Liver (tissue), 9 donors: Measurements from ENCODE around the gene TMEM182. TPM values are rescaled to one million over a fixed set of nuclear protein-coding genes. Genes with fewer than 3 reads are reported as not detected.

Experiments used
- DNase-seq: peaks from one replicate; pipeline ENCODE4 v3.0.0-alpha.2; 2017; ENCODE audit warnings: low spot score
- H3K27ac ChIP-seq, 2 donors: one replicate each; pipeline ENCODE4 v1.7.0; 2013; ENCODE audit warnings: inconsistent platforms in 2 of 2, low read length in 2 of 2, control low read depth in 1 of 2, low read depth in 1 of 2, mild to moderate bottlenecking in 1 of 2
- H3K27me3 ChIP-seq, 4 donors: one replicate each; pipeline versions ENCODE4 v1.6.1 to v1.7.0; 2013; ENCODE audit warnings: low read length in 3 of 4, inconsistent platforms in 1 of 4, mild to moderate bottlenecking in 1 of 4, moderate library complexity in 1 of 4; ENCODE audit not compliant: control insufficient read depth in 4 of 4, insufficient read depth in 4 of 4
- H3K36me3 ChIP-seq, 4 donors: one replicate each; pipeline versions ENCODE4 v1.6.1 to v1.7.0; 2013; ENCODE audit warnings: low read length in 3 of 4, mild to moderate bottlenecking in 3 of 4, low read depth in 1 of 4, moderate library complexity in 1 of 4; ENCODE audit not compliant: control insufficient read depth in 4 of 4, insufficient read depth in 3 of 4
- H3K4me1 ChIP-seq, 4 donors: one replicate each; pipeline versions ENCODE4 v1.6.1 to v1.7.0; 2013; ENCODE audit warnings: low read length in 3 of 4, mild to moderate bottlenecking in 3 of 4, moderate library complexity in 1 of 4; ENCODE audit not compliant: control insufficient read depth in 4 of 4, insufficient read depth in 4 of 4
- H3K4me3 ChIP-seq, 3 donors: one replicate each; pipeline versions ENCODE4 v1.6.1 to v1.7.0; 2013; ENCODE audit warnings: low read length in 3 of 3, control low read depth in 1 of 3, low read depth in 1 of 3, mild to moderate bottlenecking in 1 of 3
- H3K9ac ChIP-seq, 2 donors: one replicate each; pipeline ENCODE4 v1.7.0; 2013; ENCODE audit warnings: low read length in 2 of 2, mild to moderate bottlenecking in 2 of 2, moderate library complexity in 2 of 2, control low read depth in 1 of 2, low read depth in 1 of 2
- H3K9me3 ChIP-seq, 4 donors: one replicate each; pipeline versions ENCODE4 v1.6.1 to v1.7.0; 2013; ENCODE audit warnings: low read length in 3 of 4; ENCODE audit not compliant: control insufficient read depth in 4 of 4
- FOXA1 ChIP-seq: IDR thresholded peaks from 2 replicates; pipeline ENCODE4 v1.6.1; 2016; ENCODE audit warnings: antibody characterized with exemption
- FOXA2 ChIP-seq: IDR thresholded peaks from 2 replicates; pipeline ENCODE4 v1.6.1; 2016; ENCODE audit warnings: antibody characterized with exemption
- GABPA ChIP-seq, 2 donors: IDR thresholded peaks in 1 of 2; conservative IDR thresholded peaks in 1 of 2; 2 replicates each; pipeline ENCODE4 v1.6.1; 2016; ENCODE audit warnings: antibody characterized with exemption in 2 of 2, mild to moderate bottlenecking in 1 of 2, moderate library complexity in 1 of 2
- HNF4A ChIP-seq, 2 donors: conservative IDR thresholded peaks; 2 replicates each; pipeline ENCODE4 v1.6.1; 2016; ENCODE audit warnings: antibody characterized with exemption in 2 of 2, mild to moderate bottlenecking in 2 of 2
- HNF4G ChIP-seq: IDR thresholded peaks from 2 replicates; pipeline ENCODE4 v1.6.1; 2016; ENCODE audit warnings: antibody characterized with exemption
- JUND ChIP-seq, 2 donors: IDR thresholded peaks; 2 replicates each; pipeline ENCODE4 v1.6.1; 2016; ENCODE audit warnings: antibody characterized with exemption in 2 of 2
- NR2F2 ChIP-seq: IDR thresholded peaks from 2 replicates; pipeline ENCODE4 v1.6.1; 2016; ENCODE audit warnings: antibody characterized with exemption
- RAD21 ChIP-seq, 2 donors: IDR thresholded peaks; 2 replicates each; pipeline ENCODE4 v1.6.1; 2016; ENCODE audit warnings: antibody characterized with exemption in 2 of 2, mild to moderate bottlenecking in 2 of 2
- RXRA ChIP-seq, 2 donors: IDR thresholded peaks; 2 replicates each; pipeline ENCODE4 v1.6.1; 2017 to 2018; ENCODE audit warnings: antibody characterized with exemption in 2 of 2, mild to moderate bottlenecking in 1 of 2
- SP1 ChIP-seq: IDR thresholded peaks from 2 replicates; pipeline ENCODE4 v1.6.1; 2018; ENCODE audit warnings: antibody characterized with exemption, mild to moderate bottlenecking
- TAF1 ChIP-seq: conservative IDR thresholded peaks from 2 replicates; pipeline ENCODE4 v1.6.1; 2016; ENCODE audit warnings: antibody characterized with exemption, mild to moderate bottlenecking
- YY1 ChIP-seq: IDR thresholded peaks from 2 replicates; pipeline ENCODE4 v1.6.1; 2016; ENCODE audit warnings: antibody characterized with exemption, mild to moderate bottlenecking
- WGBS: extraction: QIAGEN DNeasy Blood & Tissue Kit; methylation state at CpG from one replicate; pipeline ENCODE4 v1.1.7; 2013; 5-methylcytosine and 5-hydroxymethylcytosine counted together
- polyA plus RNA-seq, 2 donors: library from polyadenylated mRNA; stranded (reverse) in 1 of 2; unstranded in 1 of 2; fragments of 200-250 nt in 1 of 2; fragments of >200 nt in 1 of 2; fragmentation: Nextera tagmentation in 1 of 2; extraction: Ambion mirVana in 1 of 2; gene quantifications; one replicate each; pipeline versions ENCODE4 v1.2.1 to v1.2.3, GENCODE V29; 2013 to 2015
- total RNA-seq, 2 donors: library from RNA; depleted of rRNA; stranded (reverse); fragments of >200 nt; gene quantifications; one replicate each; pipeline ENCODE4 v1.2.3, GENCODE V29; 2014
- TF ChIP-seq, protein P1 (sequence below): IDR thresholded peaks from 2 replicates; pipeline ENCODE4 v1.6.1; 2016; ENCODE audit warnings: antibody characterized with exemption, mild to moderate bottlenecking
- TF ChIP-seq, protein P2 (sequence below): IDR thresholded peaks from 2 replicates; pipeline ENCODE4 v1.6.1; 2016; ENCODE audit warnings: antibody characterized with exemption
- TF ChIP-seq, protein P3 (sequence below): IDR thresholded peaks from 2 replicates; pipeline ENCODE4 v1.6.1; 2016; ENCODE audit warnings: antibody characterized with exemption
- TF ChIP-seq, protein P4 (sequence below): IDR thresholded peaks from 2 replicates; pipeline ENCODE4 v1.6.1; 2016; ENCODE audit warnings: antibody characterized with exemption
- donor health status: healthy.
- donor health status: healthy.
- donor health status: healthy.
- donor health status: healthy.
- donor health status: healthy.

The TMEM182 gene
- total and polyA plus RNA-seq, 4 donors, result 2.8 to 12.5 (median 5.1) TPM

DNA sequence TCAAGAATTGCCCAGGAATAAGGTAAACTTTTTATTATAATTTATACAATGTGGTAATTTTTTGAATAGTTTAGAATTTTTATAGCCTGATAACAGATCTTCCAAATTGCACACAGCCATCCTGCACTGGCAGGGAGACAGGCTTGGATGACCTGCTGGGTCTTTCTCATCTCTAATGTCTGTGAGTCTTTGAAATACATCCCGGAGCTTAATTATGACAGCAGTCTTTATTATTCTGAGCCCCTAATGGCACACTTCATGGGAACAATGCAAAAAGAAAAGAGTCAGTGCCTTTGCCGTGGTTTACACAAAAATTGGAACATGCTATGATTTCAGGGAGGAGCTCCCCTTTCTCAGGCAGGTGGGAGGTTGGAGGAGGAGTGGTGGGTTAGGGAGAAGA, 71.0 kb downstream of the TMEM182 start:
- Histone ChIP-seq H3K9ac (no peak overlapping the region), H3K27ac (no peak overlapping the region), H3K27me3 (no peaks in the 10 kb centered on the region), H3K9me3 (no peaks in the 10 kb centered on the region), H3K4me1 (no peaks in the 10 kb centered on the region), H3K36me3 (no peaks in the 10 kb centered on the region), H3K4me3 (no peak overlapping the region)
- 85% methylated on average over 2 of the region's 2 CpGs for WGBS
- no peak for TF ChIP-seq JUND (IDR thresholded peaks at IDR 0.05)
- no peak for TF ChIP-seq RAD21 (IDR thresholded peaks at IDR 0.05)
- no peak for DNase-seq

DNA sequence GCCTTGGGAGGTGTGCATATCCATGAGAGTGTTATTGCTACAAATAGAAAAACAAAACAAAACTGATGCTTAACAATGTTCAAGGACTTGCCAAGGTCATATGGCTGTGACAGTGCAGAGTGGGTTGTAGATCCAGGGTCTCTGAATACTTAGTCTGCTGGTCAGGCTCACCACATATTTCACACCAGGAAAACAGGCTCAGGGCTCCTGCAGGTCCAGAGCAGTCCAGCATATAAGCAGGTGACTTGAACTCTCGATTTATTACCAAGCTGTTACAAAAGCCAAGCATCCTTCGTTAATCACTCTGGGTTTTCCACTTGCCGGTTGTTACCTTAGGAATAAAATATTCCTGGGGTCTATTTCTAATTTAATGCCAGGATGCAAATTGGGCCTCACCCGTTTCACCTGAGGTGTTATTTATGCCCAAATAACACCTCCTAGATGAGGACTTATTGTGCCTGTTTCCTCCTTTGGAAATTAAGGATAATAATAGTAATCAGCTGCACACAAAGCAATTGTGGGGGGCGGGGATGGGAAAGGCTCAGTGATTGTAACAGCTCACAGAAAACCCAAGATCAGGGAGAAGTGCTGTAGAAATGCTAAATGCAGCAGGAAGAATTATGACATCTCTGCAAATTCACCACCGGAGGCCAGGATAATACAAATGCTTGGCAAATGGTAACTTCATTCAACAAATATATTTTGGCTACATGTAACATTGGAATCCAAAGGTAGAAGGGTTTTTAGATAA, 72.9 kb downstream of the TMEM182 start:
- Histone ChIP-seq H3K4me3 (no peak overlapping the region), H3K36me3 (no peaks in the 10 kb centered on the region), H3K9ac (no peak overlapping the region), H3K27ac (no peak overlapping the region), H3K4me1 (no peaks in the 10 kb centered on the region), H3K9me3 (no peaks in the 10 kb centered on the region), H3K27me3 (no peaks in the 10 kb centered on the region)
- no peak for TF ChIP-seq YY1
- TF ChIP-seq SP1, result no peak
- no peak for TF ChIP-seq TAF1
- TF ChIP-seq, protein P1, sequence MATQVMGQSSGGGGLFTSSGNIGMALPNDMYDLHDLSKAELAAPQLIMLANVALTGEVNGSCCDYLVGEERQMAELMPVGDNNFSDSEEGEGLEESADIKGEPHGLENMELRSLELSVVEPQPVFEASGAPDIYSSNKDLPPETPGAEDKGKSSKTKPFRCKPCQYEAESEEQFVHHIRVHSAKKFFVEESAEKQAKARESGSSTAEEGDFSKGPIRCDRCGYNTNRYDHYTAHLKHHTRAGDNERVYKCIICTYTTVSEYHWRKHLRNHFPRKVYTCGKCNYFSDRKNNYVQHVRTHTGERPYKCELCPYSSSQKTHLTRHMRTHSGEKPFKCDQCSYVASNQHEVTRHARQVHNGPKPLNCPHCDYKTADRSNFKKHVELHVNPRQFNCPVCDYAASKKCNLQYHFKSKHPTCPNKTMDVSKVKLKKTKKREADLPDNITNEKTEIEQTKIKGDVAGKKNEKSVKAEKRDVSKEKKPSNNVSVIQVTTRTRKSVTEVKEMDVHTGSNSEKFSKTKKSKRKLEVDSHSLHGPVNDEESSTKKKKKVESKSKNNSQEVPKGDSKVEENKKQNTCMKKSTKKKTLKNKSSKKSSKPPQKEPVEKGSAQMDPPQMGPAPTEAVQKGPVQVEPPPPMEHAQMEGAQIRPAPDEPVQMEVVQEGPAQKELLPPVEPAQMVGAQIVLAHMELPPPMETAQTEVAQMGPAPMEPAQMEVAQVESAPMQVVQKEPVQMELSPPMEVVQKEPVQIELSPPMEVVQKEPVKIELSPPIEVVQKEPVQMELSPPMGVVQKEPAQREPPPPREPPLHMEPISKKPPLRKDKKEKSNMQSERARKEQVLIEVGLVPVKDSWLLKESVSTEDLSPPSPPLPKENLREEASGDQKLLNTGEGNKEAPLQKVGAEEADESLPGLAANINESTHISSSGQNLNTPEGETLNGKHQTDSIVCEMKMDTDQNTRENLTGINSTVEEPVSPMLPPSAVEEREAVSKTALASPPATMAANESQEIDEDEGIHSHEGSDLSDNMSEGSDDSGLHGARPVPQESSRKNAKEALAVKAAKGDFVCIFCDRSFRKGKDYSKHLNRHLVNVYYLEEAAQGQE, result no peak
- TF ChIP-seq, protein P2, sequence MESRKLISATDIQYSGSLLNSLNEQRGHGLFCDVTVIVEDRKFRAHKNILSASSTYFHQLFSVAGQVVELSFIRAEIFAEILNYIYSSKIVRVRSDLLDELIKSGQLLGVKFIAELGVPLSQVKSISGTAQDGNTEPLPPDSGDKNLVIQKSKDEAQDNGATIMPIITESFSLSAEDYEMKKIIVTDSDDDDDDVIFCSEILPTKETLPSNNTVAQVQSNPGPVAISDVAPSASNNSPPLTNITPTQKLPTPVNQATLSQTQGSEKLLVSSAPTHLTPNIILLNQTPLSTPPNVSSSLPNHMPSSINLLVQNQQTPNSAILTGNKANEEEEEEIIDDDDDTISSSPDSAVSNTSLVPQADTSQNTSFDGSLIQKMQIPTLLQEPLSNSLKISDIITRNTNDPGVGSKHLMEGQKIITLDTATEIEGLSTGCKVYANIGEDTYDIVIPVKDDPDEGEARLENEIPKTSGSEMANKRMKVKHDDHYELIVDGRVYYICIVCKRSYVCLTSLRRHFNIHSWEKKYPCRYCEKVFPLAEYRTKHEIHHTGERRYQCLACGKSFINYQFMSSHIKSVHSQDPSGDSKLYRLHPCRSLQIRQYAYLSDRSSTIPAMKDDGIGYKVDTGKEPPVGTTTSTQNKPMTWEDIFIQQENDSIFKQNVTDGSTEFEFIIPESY, result no peak
- no peak for TF ChIP-seq RXRA (IDR thresholded peaks at IDR 0.05)
- TF ChIP-seq JUND (IDR thresholded peaks at IDR 0.05), result no peak
- TF ChIP-seq FOXA2, result no peak
- no peak for TF ChIP-seq HNF4G
- TF ChIP-seq, protein P3, sequence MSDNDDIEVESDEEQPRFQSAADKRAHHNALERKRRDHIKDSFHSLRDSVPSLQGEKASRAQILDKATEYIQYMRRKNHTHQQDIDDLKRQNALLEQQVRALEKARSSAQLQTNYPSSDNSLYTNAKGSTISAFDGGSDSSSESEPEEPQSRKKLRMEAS, result no peak
- no peak for TF ChIP-seq RAD21 (IDR thresholded peaks at IDR 0.05)
- no peak for TF ChIP-seq FOXA1
- no peak for DNase-seq
- WGBS, result 93% methylated on average over 6 of the region's 6 CpGs

DNA sequence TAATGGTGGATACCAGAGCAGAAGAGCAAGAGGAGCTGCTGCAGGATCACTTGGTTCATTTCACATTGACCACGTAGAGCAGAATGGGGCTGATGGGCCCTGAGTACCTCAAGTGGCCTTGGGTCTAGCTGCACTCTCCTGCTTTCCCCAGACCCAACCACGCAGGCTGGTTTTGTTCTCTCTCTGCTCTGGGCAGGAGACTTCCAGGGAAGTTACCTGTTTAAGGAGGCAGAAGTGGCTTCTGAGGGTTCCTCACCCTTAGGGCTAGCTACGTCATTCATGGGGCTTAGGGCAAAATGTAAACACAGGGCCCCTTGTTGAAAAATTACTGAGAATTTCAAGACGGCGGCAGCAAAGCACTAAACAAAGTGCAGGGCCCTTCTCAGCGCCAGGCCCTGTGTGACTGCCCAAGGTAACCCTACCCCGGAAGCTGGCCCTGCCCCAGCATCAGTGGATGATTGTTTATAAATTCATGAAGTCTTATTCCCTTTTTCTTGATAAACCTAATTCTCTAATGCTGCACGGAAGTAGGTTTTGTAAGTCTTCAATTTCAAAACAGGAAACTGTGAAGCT, 75.9 kb downstream of the TMEM182 start:
- DNase-seq, result no peak
- WGBS, result 92% methylated on average over 8 of the region's 8 CpGs
- TF ChIP-seq, protein P4, sequence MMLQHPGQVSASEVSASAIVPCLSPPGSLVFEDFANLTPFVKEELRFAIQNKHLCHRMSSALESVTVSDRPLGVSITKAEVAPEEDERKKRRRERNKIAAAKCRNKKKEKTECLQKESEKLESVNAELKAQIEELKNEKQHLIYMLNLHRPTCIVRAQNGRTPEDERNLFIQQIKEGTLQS, result no peak
- TF ChIP-seq YY1 (no peak), GABPA (IDR thresholded peaks at IDR 0.05 in 1 of 2, conservative IDR thresholded peaks at IDR 0.05 in 1 of 2) (no peak), RAD21 (IDR thresholded peaks at IDR 0.05) (no peak), JUND (IDR thresholded peaks at IDR 0.05) (no peak), HNF4A (conservative IDR thresholded peaks at IDR 0.05) (no peak), SP1 (no peak), HNF4G (no peak), NR2F2 (no peak)
- TF ChIP-seq, protein P1, result no peak

More for the DNA sequence above, 75.9 kb downstream of the TMEM182 start:
- Histone ChIP-seq H3K27me3 (no peaks in the 10 kb centered on the region), H3K27ac (no peak overlapping the region), H3K9ac (no peak overlapping the region), H3K4me3 (no peak overlapping the region), H3K9me3 (no peaks in the 10 kb centered on the region), H3K4me1 (no peaks in the 10 kb centered on the region), H3K36me3 (no peaks in the 10 kb centered on the region)
